Loucy (cell line): ENCODE data around the gene SYNE1.

Experiments used
- H2AFZ ChIP-seq: fragments of 200-600 bp; sonication (generic); 2 replicates; pipeline ENCODE4 v1.6.0; 2016; ENCODE audit warnings: antibody characterized with exemption, mild to moderate bottlenecking, low read length, moderate library complexity
- H3F3A ChIP-seq: fragments of 200-600 bp; 2 replicates; pipeline ENCODE4 v1.6.0; 2016; ENCODE audit warnings: antibody characterized with exemption, low read depth, mild to moderate bottlenecking
- H3K27me3 ChIP-seq: fragments of 200-600 bp; sonication (generic); 2 replicates; pipeline ENCODE4 v1.6.1; 2014; ENCODE audit warnings: low read length, mild to moderate bottlenecking; ENCODE audit not compliant: insufficient read depth, poor library complexity, severe bottlenecking
- H3K36me3 ChIP-seq: fragments of 200-600 bp; sonication (generic); 2 replicates; pipeline ENCODE4 v1.6.1; 2016; ENCODE audit warnings: low read length; ENCODE audit not compliant: insufficient read depth
- H3K4me1 ChIP-seq: fragments of 200-600 bp; sonication (generic); 2 replicates; pipeline ENCODE4 v1.5.1; 2014; ENCODE audit warnings: low read length, mild to moderate bottlenecking; ENCODE audit not compliant: insufficient read depth, poor library complexity, severe bottlenecking
- H3K4me2 ChIP-seq: fragments of 200-600 bp; sonication (generic); 2 replicates; pipeline ENCODE4 v1.6.0; 2014; ENCODE audit warnings: antibody characterized with exemption, low read length, low read depth, mild to moderate bottlenecking; ENCODE audit not compliant: poor library complexity, severe bottlenecking
- H3K4me3 ChIP-seq: fragments of 200-600 bp; sonication (generic); 2 replicates; pipeline ENCODE4 v1.5.1; 2014; ENCODE audit warnings: low read length, mild to moderate bottlenecking, mixed read lengths; ENCODE audit not compliant: poor library complexity, severe bottlenecking
- H3K79me2 ChIP-seq: fragments of 200-600 bp; sonication (generic); 2 replicates; pipeline ENCODE4 v1.6.1; 2014; ENCODE audit warnings: low read length; ENCODE audit not compliant: insufficient read depth
- H3K9ac ChIP-seq: fragments of 200-600 bp; sonication (generic); 2 replicates; pipeline ENCODE4 v1.6.0; 2014; ENCODE audit warnings: mild to moderate bottlenecking, low read depth, low read length, moderate library complexity; ENCODE audit not compliant: poor library complexity, severe bottlenecking
- H3K9me2 ChIP-seq: fragments of 200-600 bp; sonication (generic); replicated peaks from 2 replicates; pipeline ENCODE4 v1.6.1; 2016; ENCODE audit warnings: low read depth, low read length, mixed read lengths
- H3K9me3 ChIP-seq: fragments of 200-600 bp; sonication (generic); 2 replicates; pipeline ENCODE4 v1.6.1; 2014; ENCODE audit warnings: mild to moderate bottlenecking, antibody characterized with exemption, low read length, low read depth; ENCODE audit not compliant: insufficient read depth
- H4K20me1 ChIP-seq: fragments of 200-600 bp; sonication (generic); 2 replicates; pipeline ENCODE4 v1.6.0; 2014; ENCODE audit warnings: antibody characterized with exemption, low read length, mild to moderate bottlenecking; ENCODE audit not compliant: insufficient read depth, poor library complexity, severe bottlenecking
- CTCF ChIP-seq: fragments of 200-600 bp; sonication (generic); conservative IDR thresholded peaks from 2 replicates; pipeline ENCODE4 v1.5.1; 2014; ENCODE audit warnings: mild to moderate bottlenecking, antibody characterized with exemption, low read length
- EZH2phosphoT487 ChIP-seq: fragments of 200-600 bp; IDR thresholded peaks from 2 replicates; pipeline ENCODE4 v1.6.1; 2018; ENCODE audit warnings: antibody characterized with exemption, mild to moderate bottlenecking, moderate library complexity, borderline replicate concordance

The SYNE1 gene

GRCh38 chr6:152432758-152433157 is 204.4 kb downstream of the SYNE1 start:
- H2AFZ ChIP-seq: no peak overlapping the region
- H3F3A ChIP-seq: no peaks in the 10 kb centered on the region
- H3K4me2 ChIP-seq: no peak overlapping the region
- no peaks in the 10 kb centered on the region for H3K79me2 ChIP-seq
- H3K4me1 ChIP-seq: no peaks in the 10 kb centered on the region
- no peaks in the 10 kb centered on the region for H3K9me2 ChIP-seq
- H3K36me3 ChIP-seq: no peaks in the 10 kb centered on the region
- H3K4me3 ChIP-seq: no peak overlapping the region
- H3K9me3 ChIP-seq: no peaks in the 10 kb centered on the region
- no peaks in the 10 kb centered on the region for H3K27me3 ChIP-seq
- no peak overlapping the region for H3K9ac ChIP-seq
- TF ChIP-seq EZH2phosphoT487: no peak
- no peak for TF ChIP-seq CTCF
- H4K20me1 ChIP-seq: no peaks in the 10 kb centered on the region

- Histone ChIP-seq H3K27me3 (no peaks in the 10 kb centered on the region), H3K79me2 (no peaks in the 10 kb centered on the region), H3K4me2 (no peak overlapping the region), H3K9me3 (no peaks in the 10 kb centered on the region), H3F3A (no peaks in the 10 kb centered on the region), H3K9ac (no peak overlapping the region), H3K4me1 (no peaks in the 10 kb centered on the region), H3K36me3 (no peaks in the 10 kb centered on the region), H3K9me2 (no peaks in the 10 kb centered on the region), H4K20me1 (no peaks in the 10 kb centered on the region), H3K4me3 (no peak overlapping the region), H2AFZ (no peak overlapping the region)
- TF ChIP-seq CTCF (no peak), EZH2phosphoT487 (no peak)
Measured at GRCh38 chr6:152428126-152428525, 209.0 kb downstream of the SYNE1 start.

GRCh38 chr6:152426276-152426675 is 210.9 kb downstream of the SYNE1 start:
- no peaks in the 10 kb centered on the region for H3K9me2 ChIP-seq
- no peaks in the 10 kb centered on the region for H3K4me1 ChIP-seq
- no peak overlapping the region for H3K9ac ChIP-seq
- H3K9me3 ChIP-seq: no peaks in the 10 kb centered on the region
- no peaks in the 10 kb centered on the region for H3F3A ChIP-seq
- no peak for TF ChIP-seq CTCF
- TF ChIP-seq EZH2phosphoT487: no peak
- H3K4me2 ChIP-seq: no peak overlapping the region
- no peak overlapping the region for H3K4me3 ChIP-seq
- H2AFZ ChIP-seq: no peak overlapping the region
- no peaks in the 10 kb centered on the region for H3K27me3 ChIP-seq
- H4K20me1 ChIP-seq: no peaks in the 10 kb centered on the region
- H3K79me2 ChIP-seq: no peaks in the 10 kb centered on the region
- H3K36me3 ChIP-seq: no peaks in the 10 kb centered on the region
